Jurkat, Clone E6-1 (cell line): ENCODE results near the gene PARP9. TPM values are rescaled to one million over a fixed set of nuclear protein-coding genes. Genes with fewer than 3 reads are reported as not detected.

ENCODE experiments used
- DNase-seq: peaks from one replicate; pipeline ENCODE4 v3.0.0-alpha.2; 2011; ENCODE audit warnings: low read depth, low spot score
- H3K4me3 ChIP-seq: 2 replicates; pipeline ENCODE4 v1.5.1; 2011; ENCODE audit warnings: mild to moderate bottlenecking, low read length, control low read depth, moderate library complexity
- polyA plus RNA-seq: library from polyadenylated mRNA; unstranded; fragments of >200 nt; gene quantifications from one replicate; pipeline ENCODE4 v1.2.1, GENCODE V29; 2012; ENCODE audit warnings: missing spikeins; ENCODE audit not compliant: insufficient read length, insufficient read depth

Gene PARP9
- polyA plus RNA-seq, result 11.7 TPM

DNA sequence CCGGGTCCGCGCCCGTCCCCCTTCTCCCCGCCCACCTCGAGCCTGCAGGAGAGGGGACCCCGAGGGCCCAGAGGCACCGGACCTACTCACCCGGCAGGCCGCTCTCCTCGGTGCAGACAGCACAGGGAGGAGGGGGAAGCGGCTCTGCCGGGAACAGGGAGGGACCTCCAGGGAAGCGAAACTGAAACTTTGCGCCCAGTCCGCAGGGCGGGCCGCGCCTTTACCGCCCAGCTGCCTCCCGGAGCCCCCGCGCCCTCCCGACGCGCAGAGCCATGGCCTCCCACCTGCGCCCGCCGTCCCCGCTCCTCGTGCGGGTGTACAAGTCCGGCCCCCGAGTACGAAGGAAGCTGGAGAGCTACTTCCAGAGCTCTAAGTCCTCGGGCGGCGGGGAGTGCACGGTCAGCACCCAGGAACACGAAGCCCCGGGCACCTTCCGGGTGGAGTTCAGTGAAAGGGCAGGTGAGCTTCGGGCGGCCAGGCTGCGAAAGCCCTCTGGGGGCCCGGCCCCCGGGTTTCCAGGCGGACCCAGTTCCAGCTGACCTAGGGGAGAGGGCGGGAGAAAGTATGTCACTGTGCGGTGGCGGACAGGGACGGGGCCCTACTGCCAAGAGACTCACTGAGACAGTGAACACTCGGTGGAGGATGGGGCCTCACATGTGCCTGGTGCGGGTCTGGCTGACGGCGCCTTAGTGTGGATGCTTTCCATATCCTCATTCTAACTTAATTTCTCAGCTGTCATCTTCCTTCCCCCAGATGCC is at the start of gene PARP9, which contains the start of gene DTX3L:
PARP9 (minus strand) TSS at position 146 of the 758 bp plus-strand sequence. CDS start 4,680 bp downstream, outside the sequence.
DTX3L (plus strand) TSS at position 184 of the 758 bp plus-strand sequence; CDS start at position 273, 89 bp downstream.
- peak; percentile 58 for DNase-seq
- H3K4me3 ChIP-seq, result peak within 1 kb of the TSS; percentile 74

DNA sequence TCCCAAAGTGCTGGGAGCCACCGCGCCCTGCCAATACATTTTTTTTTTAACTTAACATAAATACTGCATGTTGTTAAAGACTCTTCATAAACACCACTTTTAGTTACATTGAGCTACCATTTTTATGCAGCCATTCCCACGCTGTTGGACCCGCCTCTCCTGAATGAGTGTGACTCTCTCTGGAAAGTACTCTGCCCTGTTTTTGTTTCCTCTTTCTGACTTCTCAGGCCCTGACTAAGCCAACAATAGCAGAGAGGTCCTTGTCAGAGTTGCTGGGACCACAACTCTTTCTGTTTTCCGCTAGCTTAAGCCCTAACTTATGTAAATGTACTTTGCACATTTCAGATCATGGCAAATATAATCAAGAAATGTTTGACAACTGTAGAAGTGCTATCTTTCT is 48.6 kb upstream of the PARP9 start:
- no peak for DNase-seq
- H3K4me3 ChIP-seq, result no peak overlapping the region

DNA sequence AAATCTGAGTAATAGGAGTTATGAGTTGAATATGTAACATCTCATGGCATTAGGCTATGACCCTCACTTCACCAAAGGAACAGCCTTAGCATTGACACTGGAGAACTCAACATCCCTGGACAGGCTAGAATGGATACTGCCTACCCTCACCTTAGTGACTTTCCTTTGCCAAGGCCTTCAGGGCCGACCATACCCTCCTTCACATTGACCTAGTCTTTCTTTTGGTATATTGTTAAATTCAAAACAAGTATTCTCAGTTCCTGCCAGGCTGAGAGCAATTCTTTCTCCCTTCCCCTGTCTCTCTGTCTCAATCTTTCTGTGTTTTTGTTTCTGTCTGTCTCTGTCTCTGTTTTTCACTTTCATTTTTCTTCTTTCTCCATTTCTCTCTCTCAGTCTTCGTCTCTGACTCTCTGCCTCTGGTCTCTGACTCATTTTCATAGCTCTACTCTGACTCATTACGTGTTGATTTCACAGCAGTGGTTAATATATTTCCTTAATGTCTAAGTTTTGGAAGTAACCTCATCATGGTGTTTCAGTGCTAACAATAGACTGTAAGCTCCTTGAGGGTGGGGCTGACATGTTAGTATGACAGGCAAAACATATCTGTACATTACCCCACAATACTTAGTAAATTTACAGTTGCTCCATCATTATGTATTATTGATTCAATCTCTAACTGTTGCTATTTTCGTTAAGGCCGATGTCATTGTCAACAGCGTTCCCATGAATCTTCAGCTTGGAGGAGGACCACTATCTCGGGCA is 45.9 kb upstream of the PARP9 start:
- no peak for DNase-seq
- no peak overlapping the region for H3K4me3 ChIP-seq

DNA sequence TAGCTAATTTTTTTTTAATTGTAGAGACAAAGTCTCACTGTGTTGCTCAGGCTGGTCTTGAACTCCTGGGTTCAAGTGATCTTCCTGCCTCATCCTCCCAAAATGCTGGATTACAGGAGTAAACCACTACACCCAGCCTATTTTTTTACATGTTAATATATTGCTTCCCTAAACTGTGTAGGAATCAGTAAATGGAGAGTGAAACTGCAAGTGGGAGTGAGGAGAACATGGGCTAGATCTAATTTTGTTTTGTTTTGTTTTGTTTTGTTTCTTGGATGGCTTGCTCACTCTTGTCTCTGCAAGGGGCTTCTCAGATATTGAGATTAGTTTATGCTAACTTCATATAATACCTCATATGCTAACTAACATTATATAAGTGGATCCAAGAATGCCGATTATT is 44.8 kb upstream of the PARP9 start:
- no peak overlapping the region for H3K4me3 ChIP-seq
- DNase-seq, result no peak

DNA sequence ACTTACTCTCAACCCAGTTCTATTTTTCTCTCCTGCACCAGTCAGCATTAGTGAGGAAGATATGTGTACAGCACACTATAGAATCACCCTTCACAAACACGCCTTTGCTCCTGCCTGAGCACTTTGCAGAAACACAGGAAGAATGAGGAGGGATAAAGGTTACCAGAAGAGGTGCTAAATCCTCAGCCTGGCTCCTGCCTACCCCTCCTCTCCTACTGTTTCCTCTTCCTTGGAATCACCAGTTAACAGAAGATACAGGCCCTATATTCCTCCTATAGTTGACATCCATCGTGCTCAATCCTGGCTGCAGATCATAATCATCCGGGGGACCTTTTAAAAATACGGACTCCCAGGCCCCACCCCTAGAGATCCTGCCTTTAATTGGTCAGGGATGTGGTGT is 42.2 kb upstream of the PARP9 start:
- DNase-seq, result no peak
- no peak overlapping the region for H3K4me3 ChIP-seq

DNA sequence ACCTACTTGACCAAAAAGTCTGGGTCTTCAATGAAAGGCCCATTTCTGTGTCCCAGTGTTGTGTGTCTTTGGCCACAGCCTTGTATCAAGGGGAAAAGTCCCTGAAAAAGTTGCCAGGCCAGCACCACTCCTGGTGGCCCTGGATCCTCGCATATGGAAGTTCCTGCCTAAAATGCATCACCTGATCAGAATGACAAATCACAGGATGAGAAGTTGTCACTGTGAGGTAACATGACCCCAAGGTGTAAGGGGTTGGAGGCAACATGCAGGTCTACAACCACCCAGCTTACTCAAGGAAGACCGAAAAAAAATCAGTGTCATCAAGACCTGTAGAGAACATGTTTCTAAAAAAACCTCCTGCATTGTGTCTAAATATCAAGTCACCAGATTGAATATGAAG is 39.0 kb upstream of the PARP9 start:
- DNase-seq, result no peak
- no peak overlapping the region for H3K4me3 ChIP-seq

DNA sequence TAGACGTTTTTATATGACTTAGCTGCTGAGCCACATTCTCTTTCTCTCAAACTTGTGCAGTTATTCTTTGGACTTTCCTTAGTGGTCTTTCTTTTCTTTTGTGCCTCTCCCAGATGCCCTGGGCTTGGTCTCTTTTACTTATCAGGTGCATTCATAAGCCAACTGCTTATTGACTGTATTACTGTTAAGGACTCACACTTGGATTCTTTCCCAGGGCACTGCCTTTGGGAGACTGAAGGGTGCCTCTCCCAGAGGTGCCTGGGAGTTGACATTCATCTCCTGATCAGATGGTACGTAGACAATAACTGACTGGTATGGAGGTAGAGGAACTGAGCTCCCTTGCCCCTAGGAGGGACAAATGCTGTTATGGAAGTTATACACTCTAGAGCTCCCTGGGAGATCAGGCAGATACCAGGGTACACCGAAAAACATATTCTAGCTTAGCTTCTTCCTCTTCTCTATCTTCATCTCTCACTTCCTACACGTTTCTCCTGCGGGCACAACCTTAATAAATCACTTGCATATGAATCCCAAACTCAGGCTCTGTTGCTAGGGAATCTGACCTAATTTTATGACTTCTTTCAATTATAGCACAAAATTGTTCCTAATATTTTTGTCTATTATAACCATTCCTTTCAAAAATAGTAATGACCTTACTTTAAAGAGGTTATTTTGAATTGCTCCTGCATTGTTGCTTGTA is 38.1 kb upstream of the PARP9 start:
- H3K4me3 ChIP-seq, result no peak overlapping the region

DNA sequence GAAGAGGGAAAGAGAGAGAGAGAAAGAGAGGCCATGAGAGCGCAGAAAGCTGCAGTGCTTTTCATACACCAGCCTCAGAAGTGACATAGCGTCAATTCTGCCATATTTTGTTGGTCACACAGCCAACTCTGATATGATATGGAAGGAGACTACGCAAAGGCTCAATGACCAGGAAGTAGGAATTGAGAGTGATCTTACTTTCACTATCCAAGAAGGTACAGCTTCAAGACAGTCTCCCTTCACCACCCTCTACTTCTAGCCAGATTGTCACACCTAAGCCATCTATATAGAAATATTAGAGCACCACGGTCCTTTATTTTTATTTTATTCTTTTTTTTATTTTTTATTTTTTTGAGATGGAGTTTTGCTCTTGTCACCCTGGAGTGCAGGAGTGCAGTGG is 34.5 kb upstream of the PARP9 start:
- no peak overlapping the region for H3K4me3 ChIP-seq
- DNase-seq, result no peak

More for the DNA sequence above, 38.1 kb upstream of the PARP9 start:
- DNase-seq, result no peak

DNA sequence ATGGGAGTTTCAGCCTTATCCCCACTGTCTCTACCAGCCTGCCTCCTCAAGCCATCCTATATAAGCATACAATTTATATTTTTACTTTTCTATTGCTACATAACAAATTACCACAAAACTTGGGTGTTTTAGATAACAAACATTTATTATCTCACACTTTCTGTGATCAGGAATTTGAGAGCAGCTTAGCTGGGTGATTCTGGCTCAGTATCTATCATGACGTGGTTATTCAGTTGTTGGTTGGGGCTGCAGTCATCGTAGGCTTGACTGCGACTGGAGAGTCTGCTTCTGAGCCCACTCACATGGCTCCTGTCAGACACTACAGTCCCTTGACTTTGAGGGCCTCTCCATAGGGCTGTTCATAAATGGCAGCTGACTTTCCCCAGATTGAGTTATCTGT is 34.1 kb upstream of the PARP9 start:
- DNase-seq, result no peak
- no peak overlapping the region for H3K4me3 ChIP-seq

DNA sequence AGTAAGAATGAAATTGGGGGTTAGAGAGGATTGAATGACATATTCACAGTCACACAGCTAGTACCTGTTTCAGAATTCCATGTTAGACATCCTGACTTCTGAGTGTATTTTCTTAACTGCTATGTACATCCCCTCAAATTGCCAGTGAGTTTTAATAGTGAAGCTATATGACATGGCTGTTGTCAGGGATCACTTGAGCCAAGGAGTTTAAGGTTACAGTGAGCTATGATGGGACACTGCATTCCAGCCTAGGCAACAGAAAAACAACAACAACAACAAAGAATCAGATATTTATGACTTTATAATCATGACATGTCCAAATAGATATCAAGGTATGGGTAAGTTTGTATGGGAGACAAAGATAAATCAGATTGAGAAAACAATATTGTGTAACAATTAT is 29.9 kb upstream of the PARP9 start:
- no peak overlapping the region for H3K4me3 ChIP-seq

DNA sequence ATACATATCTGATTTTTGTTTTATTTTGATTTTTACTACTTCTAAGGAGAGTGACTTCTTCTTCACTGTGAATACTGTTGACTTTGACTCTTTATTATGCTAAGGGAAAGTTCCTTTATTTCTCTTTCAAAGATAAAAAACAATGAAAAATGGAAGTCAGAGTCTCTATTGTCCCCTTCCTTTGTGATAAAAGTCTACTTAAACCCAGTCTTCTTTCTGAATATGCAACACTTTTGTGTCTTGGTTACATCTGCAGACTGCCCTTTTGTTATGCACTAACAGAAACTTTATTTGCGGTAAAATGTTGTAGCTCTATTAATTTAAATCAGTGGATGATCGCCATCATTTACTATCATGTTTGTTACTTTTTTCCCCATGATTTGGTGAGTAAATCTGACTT is 26.5 kb upstream of the PARP9 start:
- DNase-seq, result no peak
- no peak overlapping the region for H3K4me3 ChIP-seq

More for the DNA sequence above, 29.9 kb upstream of the PARP9 start:
- no peak for DNase-seq

DNA sequence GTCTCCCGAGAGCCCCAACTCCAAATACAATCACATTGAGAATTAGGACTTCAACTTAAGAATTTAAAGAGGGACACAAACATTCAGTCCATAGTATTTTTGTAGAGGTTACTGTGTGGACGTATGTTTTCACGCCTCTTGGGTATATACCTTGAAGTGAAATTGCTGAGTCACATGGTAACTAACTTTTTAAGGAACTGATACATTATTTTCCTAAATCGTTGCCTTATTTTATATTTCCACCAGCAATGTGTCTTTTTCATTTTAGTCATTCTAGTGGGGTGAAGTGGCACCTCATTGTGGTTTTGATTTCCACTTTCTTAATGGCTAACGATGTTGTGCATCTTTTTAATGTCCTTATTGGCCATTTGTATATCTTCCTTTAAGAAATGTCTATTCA is 25.2 kb upstream of the PARP9 start:
- no peak overlapping the region for H3K4me3 ChIP-seq
- DNase-seq, result no peak

DNA sequence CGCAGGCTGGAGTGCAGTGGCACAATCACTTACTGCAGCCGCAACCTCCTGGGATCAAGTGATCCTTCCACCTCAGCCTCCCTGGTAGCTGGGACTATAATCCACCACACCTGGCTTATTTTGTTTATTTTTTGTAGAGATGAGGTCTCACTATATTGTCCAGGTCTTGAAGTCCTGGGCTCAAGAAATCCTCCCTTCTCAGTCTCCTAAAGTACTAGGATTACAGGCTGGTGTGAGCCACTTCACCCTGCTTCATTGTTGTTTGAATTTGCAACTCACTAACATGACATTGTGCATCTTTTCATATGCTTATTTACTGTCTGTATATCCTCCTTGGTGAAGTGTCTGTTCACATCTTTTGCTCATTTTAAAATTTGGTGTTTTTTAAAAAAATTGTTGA is 23.5 kb upstream of the PARP9 start:
- no peak overlapping the region for H3K4me3 ChIP-seq
- no peak for DNase-seq

DNA sequence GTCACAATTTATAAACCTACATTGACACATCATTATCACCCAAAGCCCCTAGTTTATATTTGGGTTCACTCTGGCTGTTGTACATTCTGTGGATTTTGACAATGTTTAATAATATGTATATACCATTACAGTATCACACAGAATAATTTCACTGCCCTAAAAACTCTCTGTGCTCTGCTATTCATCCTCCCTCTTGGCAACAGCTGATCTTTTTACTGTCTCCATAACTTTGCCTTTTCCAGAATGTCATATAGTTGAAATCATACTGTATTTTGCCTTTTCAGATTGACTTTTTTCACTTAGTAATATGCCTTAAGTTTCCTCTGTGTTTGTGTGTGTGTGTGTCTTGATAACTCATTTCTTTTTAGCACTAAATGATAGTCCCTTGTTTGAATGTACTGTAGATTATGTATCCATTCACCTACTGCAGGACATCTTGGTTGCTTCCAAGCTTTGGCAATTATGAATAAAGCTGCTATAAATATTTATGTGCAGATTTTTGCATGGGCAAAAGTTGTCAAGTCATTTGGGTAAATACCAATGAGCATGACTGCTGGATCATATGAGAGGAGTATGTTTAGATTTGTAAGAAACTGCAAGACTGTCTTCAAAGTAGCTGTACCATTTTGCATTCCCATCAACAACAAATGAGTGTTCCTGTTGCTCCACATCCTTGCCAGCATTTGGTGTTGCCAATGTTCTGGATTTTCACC is 22.8 kb upstream of the PARP9 start:
- no peak for DNase-seq
- H3K4me3 ChIP-seq, result no peak overlapping the region

DNA sequence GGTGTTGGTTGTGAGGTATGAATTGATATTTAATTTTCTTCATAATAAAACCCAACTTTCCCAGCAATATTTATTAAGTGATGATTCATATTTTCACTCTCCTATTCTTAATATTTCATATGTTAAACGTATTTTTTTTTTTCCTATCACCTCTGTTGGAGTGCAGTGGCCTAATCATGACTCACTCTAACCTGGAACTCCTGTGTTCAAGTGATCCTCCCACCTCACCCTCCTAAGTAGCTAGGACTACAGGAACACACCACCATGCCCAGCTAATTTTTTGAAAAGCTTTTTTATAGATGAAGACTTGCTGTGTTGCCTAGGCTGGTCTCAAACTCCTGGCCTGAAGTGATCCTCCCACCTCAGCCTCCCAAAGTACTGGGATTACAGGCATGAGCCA is 22.0 kb upstream of the PARP9 start:
- H3K4me3 ChIP-seq, result no peak overlapping the region
- no peak for DNase-seq

DNA sequence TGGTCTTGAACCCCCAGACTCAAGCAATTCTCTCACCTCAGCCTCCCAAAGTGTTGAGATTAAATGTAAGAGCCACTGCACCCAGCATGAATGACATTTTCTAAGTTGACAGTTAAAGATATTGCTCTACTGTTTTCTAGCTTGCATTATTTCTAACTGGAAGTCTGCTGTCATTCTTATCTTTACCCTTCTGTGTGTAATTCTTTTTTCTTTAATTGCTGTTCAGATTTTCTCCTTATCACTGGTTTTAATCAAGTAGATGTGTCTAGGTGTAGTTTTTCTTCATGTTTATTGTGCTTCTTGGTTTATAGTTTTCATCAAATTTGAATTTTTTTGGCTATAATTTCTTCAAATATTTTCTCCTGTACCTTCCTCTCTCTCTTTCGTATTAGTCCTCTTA is 18.3 kb upstream of the PARP9 start:
- H3K4me3 ChIP-seq, result no peak overlapping the region
- DNase-seq, result no peak

DNA sequence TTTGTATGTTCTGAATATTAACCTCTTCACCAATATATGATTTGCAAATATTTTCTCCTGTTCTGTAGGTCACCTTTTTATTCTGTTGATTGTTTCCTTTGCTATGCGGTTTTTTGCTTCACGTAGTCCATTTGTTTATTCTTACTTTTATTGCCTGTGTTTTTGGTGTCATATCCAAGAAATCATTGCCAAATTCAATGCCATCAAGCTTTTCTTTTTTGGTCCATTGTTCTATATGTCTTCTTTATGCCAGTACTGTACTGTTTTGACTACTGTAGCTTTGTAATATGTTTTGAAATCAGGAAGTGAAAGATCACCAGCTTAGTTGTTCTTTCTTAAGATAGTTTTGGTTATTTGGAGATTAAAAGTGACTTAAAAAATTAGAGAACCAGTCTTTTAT is 17.5 kb upstream of the PARP9 start:
- no peak overlapping the region for H3K4me3 ChIP-seq
- no peak for DNase-seq

DNA sequence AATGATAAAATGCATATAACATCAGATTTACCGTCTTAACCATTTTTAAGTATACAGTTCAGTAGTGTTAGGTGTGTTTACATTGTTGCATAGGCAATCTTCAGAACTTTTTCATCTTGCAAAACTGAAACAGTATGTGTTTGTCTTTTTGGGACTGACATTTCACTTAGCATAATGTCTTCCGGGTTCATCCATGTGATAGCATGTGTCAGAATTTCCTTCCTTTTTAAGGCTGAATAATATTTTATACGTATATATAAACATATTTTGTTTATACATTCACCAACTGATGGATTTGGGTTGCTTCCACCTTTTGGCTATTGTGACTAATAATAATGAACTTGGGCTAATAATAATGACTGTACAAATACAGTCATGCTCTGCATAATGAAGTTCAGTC is 16.4 kb upstream of the PARP9 start:
- no peak overlapping the region for H3K4me3 ChIP-seq
- DNase-seq, result no peak

DNA sequence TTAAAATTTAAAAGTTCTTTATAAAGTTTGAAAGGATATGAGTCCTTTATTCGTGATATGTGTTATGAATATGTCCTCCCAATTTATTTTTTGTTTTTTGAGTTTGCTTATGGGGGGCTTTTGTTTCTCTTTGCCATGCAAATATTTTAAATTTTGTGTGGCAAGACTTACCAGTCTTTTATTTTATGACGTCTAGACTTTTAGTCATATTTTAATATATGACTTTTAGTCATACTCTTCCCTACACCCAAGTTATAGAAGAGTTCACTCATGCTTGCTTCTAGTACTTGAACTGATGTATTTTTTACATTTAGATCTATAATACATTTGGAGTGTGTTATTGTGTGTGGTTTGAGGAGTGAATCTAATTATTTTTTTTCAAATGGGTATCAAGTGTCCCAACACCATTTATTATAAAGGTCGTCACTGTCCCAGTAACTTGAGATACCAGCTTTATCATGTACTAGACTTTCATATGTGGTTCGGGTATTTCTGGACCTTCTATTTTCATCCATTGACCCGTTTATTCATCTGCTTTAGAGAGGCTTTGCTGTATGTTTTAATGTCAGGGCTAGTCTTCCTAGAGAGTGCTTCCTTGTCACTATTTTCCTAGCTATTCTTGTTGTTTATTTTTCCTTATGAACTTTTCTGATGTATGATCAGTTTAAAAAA is 14.1 kb upstream of the PARP9 start:
- peak overlapping the region; percentile 57 for H3K4me3 ChIP-seq

More for the DNA sequence above, 14.1 kb upstream of the PARP9 start:
- DNase-seq, result no peak
